ENCODE results near the gene PRKX.

GRCh38 chrX:3712870-3713224, 602 bp downstream of the PRKX start:
- no peak for TF ChIP-seq CTCF (IDR thresholded peaks at IDR 0.05)
- no peak for TF ChIP-seq POLR2A (IDR thresholded peaks at IDR 0.05)

Data from right lobe of liver (tissue), 4 donors.